IMR-90 (cell line): Measurements from ENCODE around the gene ZBTB9. TPM values are rescaled to one million over a fixed set of nuclear protein-coding genes. Genes with fewer than 3 reads are reported as not detected.

ENCODE experiments used
- ATAC-seq: fragments of 200-7000 bp; cut with Tn5 transposase; 2 replicates; pipeline ENCODE4 v1.9.1; 2020; ENCODE audit warnings: low read depth, mild to moderate bottlenecking, moderate library complexity
- Bru-seq: library from RNA; stranded (reverse); fragments of 400-500 nt; gene quantifications from one replicate; lab custom pipeline; 2021; lab: Mats Ljungman, UMichigan
- BruChase-seq, 2 experiments: library from RNA; stranded (reverse); fragments of 400-500 nt; gene quantifications; one replicate each; lab custom pipeline; 2021; lab: Mats Ljungman, UMichigan
- BruUV-seq: library from RNA; stranded (reverse); fragments of 400-500 nt; replicated peaks from 2 replicates; lab custom pipeline; 2021; lab: Mats Ljungman, UMichigan
- CTCF ChIA-PET: fragments of 300-600 bp; formaldehyde crosslinking; extraction: SDS; loops from one replicate; lab custom pipeline; 2021; ENCODE audit warnings: antibody characterized with exemption; lab: Yijun Ruan, JAX
- POLR2A ChIA-PET: fragments of 300-600 bp; sonication (Branson Sonifier 250); formaldehyde crosslinking; loops from one replicate; lab custom pipeline; 2022; ENCODE audit warnings: antibody characterized with exemption; ENCODE audit not compliant: unreplicated experiment; lab: Charles Lee
- DNase-seq: peaks from one replicate; pipeline ENCODE4 v3.0.0; 2013
- H2AFZ ChIP-seq: replicated peaks from 2 replicates; pipeline ENCODE3; 2013; ENCODE audit warnings: low read length, mild to moderate bottlenecking; ENCODE audit not compliant: poor library complexity
- H2AK5ac ChIP-seq: 2 replicates; pipeline ENCODE4 v1.6.1; 2013; ENCODE audit warnings: low read depth, low read length, inconsistent platforms
- H2AK9ac ChIP-seq: replicated peaks from 2 replicates; pipeline ENCODE3; 2013; ENCODE audit warnings: mild to moderate bottlenecking, low read depth, low read length, moderate library complexity; ENCODE audit not compliant: poor library complexity
- H2BK120ac ChIP-seq: 2 replicates; pipeline ENCODE4 v1.6.1; 2013; ENCODE audit warnings: low read depth, low read length, inconsistent platforms
- H2BK15ac ChIP-seq: 3 replicates; pipeline ENCODE4 v1.6.1; 2013; ENCODE audit warnings: low read depth, low read length, inconsistent platforms
- H2BK20ac ChIP-seq: 2 replicates; pipeline ENCODE4 v1.6.1; 2013; ENCODE audit warnings: low read depth, mild to moderate bottlenecking, inconsistent platforms, low read length, moderate library complexity
- H2BK5ac ChIP-seq: 2 replicates; pipeline ENCODE4 v1.6.1; 2013; ENCODE audit warnings: mild to moderate bottlenecking, low read depth, low read length, inconsistent platforms; ENCODE audit not compliant: poor library complexity, severe bottlenecking
- H3K14ac ChIP-seq: replicated peaks from 2 replicates; pipeline ENCODE4 v1.6.1; 2013; ENCODE audit warnings: low read depth, low read length, inconsistent platforms
- H3K18ac ChIP-seq: 2 replicates; pipeline ENCODE4 v1.6.1; 2013; ENCODE audit warnings: low read depth, low read length, control low read depth
- H3K23ac ChIP-seq: 2 replicates; pipeline ENCODE4 v1.6.1; 2013; ENCODE audit warnings: low read depth, low read length, inconsistent platforms
- H3K27ac ChIP-seq: 2 replicates; pipeline ENCODE4 v1.5.1; 2013; ENCODE audit warnings: mild to moderate bottlenecking, control low read depth, low read length; ENCODE audit not compliant: insufficient read depth
- H3K27me3 ChIP-seq: 2 replicates; pipeline ENCODE4 v1.6.1; 2013; ENCODE audit warnings: low read length; ENCODE audit not compliant: control insufficient read depth, insufficient read depth
- H3K36me3 ChIP-seq: 2 replicates; pipeline ENCODE4 v1.6.1; 2013; ENCODE audit warnings: low read length, mixed read lengths; ENCODE audit not compliant: control insufficient read depth, insufficient read depth
- H3K4ac ChIP-seq: 2 replicates; pipeline ENCODE4 v1.6.1; 2013; ENCODE audit warnings: low read depth, low read length, inconsistent platforms
- H3K4me1 ChIP-seq: 2 replicates; pipeline ENCODE4 v1.6.1; 2013; ENCODE audit warnings: low read length, mixed read lengths; ENCODE audit not compliant: control insufficient read depth, insufficient read depth
- H3K4me2 ChIP-seq: 2 replicates; pipeline ENCODE4 v1.6.1; 2013; ENCODE audit warnings: low read depth, mild to moderate bottlenecking, control low read depth, low read length, moderate library complexity
- H3K4me3 ChIP-seq: 2 replicates; pipeline ENCODE4 v1.5.1; 2013; ENCODE audit warnings: low read depth, mild to moderate bottlenecking, control low read depth, low read length, moderate library complexity; ENCODE audit not compliant: insufficient read depth
- H3K56ac ChIP-seq: 2 replicates; pipeline ENCODE4 v1.6.1; 2013; ENCODE audit warnings: low read length, inconsistent platforms; ENCODE audit not compliant: insufficient read depth; ENCODE audit errors: extremely low read depth
- H3K79me1 ChIP-seq, 2 experiments: 2 replicates each; pipeline ENCODE4 v1.6.1; 2013; ENCODE audit warnings: low read length in 2 of 2, inconsistent platforms in 1 of 2, low read depth in 1 of 2
- H3K9ac ChIP-seq: 2 replicates; pipeline ENCODE4 v1.6.1; 2013; ENCODE audit warnings: low read depth, low read length, control low read depth
- H3K9me1 ChIP-seq: 2 replicates; pipeline ENCODE4 v1.6.1; 2013; ENCODE audit warnings: low read length, inconsistent platforms; ENCODE audit not compliant: insufficient read depth
- H3K9me3 ChIP-seq: 2 replicates; pipeline ENCODE4 v1.6.1; 2013; ENCODE audit warnings: low read length; ENCODE audit not compliant: control insufficient read depth, insufficient read depth
- H4K20me1 ChIP-seq: 2 replicates; pipeline ENCODE4 v1.6.1; 2013; ENCODE audit warnings: low read length, inconsistent platforms; ENCODE audit not compliant: insufficient read depth
- H4K5ac ChIP-seq: 2 replicates; pipeline ENCODE4 v1.6.1; 2013; ENCODE audit warnings: mild to moderate bottlenecking, low read depth, low read length, control low read depth
- H4K8ac ChIP-seq, 2 experiments: 2 replicates each; pipeline ENCODE4 v1.6.1; 2013; ENCODE audit warnings: low read depth in 2 of 2, low read length in 2 of 2, control low read depth in 1 of 2, inconsistent platforms in 1 of 2
- H4K91ac ChIP-seq: 2 replicates; pipeline ENCODE4 v1.6.1; 2013; ENCODE audit warnings: low read depth, low read length, inconsistent platforms; ENCODE audit not compliant: insufficient read depth
- BHLHE40 ChIP-seq: fragments of 150-350 bp; IDR thresholded peaks from 2 replicates; pipeline ENCODE4 v1.6.1; 2016; ENCODE audit warnings: mild to moderate bottlenecking, low read depth, low read length
- CHD1 ChIP-seq: IDR thresholded peaks from 2 replicates; pipeline ENCODE4 v1.6.1; 2012; ENCODE audit warnings: low read depth, low read length, improper control_type of control experiment
- CTCF ChIP-seq: conservative IDR thresholded peaks from 2 replicates; pipeline ENCODE4 v1.5.1; 2012; ENCODE audit warnings: mild to moderate bottlenecking, low read depth, low read length, improper control_type of control experiment
- MAZ ChIP-seq: IDR thresholded peaks from 2 replicates; pipeline ENCODE4 v1.6.1; 2012; ENCODE audit warnings: low read depth, mild to moderate bottlenecking, low read length, improper control_type of control experiment, moderate library complexity, borderline replicate concordance
- MXI1 ChIP-seq: IDR thresholded peaks from 2 replicates; pipeline ENCODE4 v1.6.1; 2012; ENCODE audit warnings: low read depth, mild to moderate bottlenecking, low read length, moderate library complexity, borderline replicate concordance
- NFE2L2 ChIP-seq: fragments of 150-350 bp; IDR thresholded peaks from 2 replicates; pipeline ENCODE4 v1.6.1; 2016; ENCODE audit warnings: low read depth, mild to moderate bottlenecking, low read length
- POLR2A ChIP-seq: IDR thresholded peaks from 2 replicates; pipeline ENCODE4 v1.6.1; 2012; ENCODE audit warnings: mild to moderate bottlenecking, low read depth, low read length
- RAD21 ChIP-seq: IDR thresholded peaks from 2 replicates; pipeline ENCODE4 v1.6.1; 2012; ENCODE audit warnings: low read length, improper control_type of control experiment
- RFX5 ChIP-seq: IDR thresholded peaks from 2 replicates; pipeline ENCODE4 v1.8.0; 2012; ENCODE audit warnings: low read depth, mild to moderate bottlenecking, low read length, moderate library complexity
- SMC3 ChIP-seq: fragments of 150-350 bp; IDR thresholded peaks from 2 replicates; pipeline ENCODE4 v1.6.1; 2016; ENCODE audit warnings: low read depth, mild to moderate bottlenecking, antibody characterized with exemption, low read length, moderate library complexity
- USF2 ChIP-seq: fragments of 150-350 bp; IDR thresholded peaks from 2 replicates; pipeline ENCODE4 v1.6.1; 2017; ENCODE audit warnings: mild to moderate bottlenecking, antibody characterized with exemption, low read length, low read depth
- WGBS, 2 experiments: methylation state at CpG; one replicate each; pipeline versions ENCODE4 v1.1.5 to v1.1.7; 2013; ENCODE audit warnings: missing lambda C conversion rate in 2 of 2; ENCODE audit not compliant: insufficient read length in 1 of 2; ENCODE audit errors: extremely low coverage in 2 of 2; 5-methylcytosine and 5-hydroxymethylcytosine counted together
- dilution Hi-C: fragments of 300-500 bp; cut with HindIII; formaldehyde crosslinking; loops from one replicate; pipeline ENCODE4 v1.14.3; 2018; ENCODE audit warnings: low sequenced_read_pairs; ENCODE audit not compliant: unreplicated experiment
- in situ Hi-C: fragments of 300-500 bp; cut with MboI; formaldehyde crosslinking; loops from 3 replicates; pipeline ENCODE4 v1.14.3; 2019; ENCODE audit warnings: low sequenced_read_pairs, inconsistent platforms, mixed read lengths
- intact Hi-C: fragments of 100-400 bp; cut with micrococcal nuclease; formaldehyde crosslinking; loops from 2 replicates; pipeline ENCODE4 v1.10.0; 2022
- long read RNA-seq: library from polyadenylated mRNA; unstranded; transcript quantifications from one replicate; pipeline ENCODE4 v2.0.0, GENCODE V29; 2021; ENCODE audit not compliant: unreplicated experiment
- polyA plus RNA-seq, 3 experiments: library from polyadenylated mRNA; depleted of rRNA; stranded (reverse); fragments of >200 nt; gene quantifications; 2 replicates each; pipeline ENCODE4 v1.2.3, GENCODE V29; 2012; ENCODE audit warnings: low replicate concordance in 1 of 3
- total RNA-seq: library from RNA; depleted of rRNA; stranded (reverse); fragments of >200 nt; gene quantifications from 2 replicates; pipeline ENCODE4 v1.2.3, GENCODE V29; 2012; rRNA removed

The ZBTB9 gene
- total RNA-seq (5.4 and 5.6 TPM in 2 replicates), polyA plus RNA-seq (2012; rRNA removed) (4.7 and 5.9 TPM in 2 replicates), Bru-seq, nascent RNA (percentile 41 among the genes with signal in this experiment), BruChase-seq, experiment 1, labeled RNA remaining after a 6-hour chase (percentile 35 among the genes with signal in this experiment), BruChase-seq, experiment 2, labeled RNA remaining after a 2-hour chase (percentile 51 among the genes with signal in this experiment)
- polyA plus RNA-seq (2012; cell fraction: cytosol; rRNA removed) = 1.8 and 2.2 TPM in 2 replicates
- 17.5 TPM in 2 replicates for polyA plus RNA-seq (2012; cell fraction: nucleus; rRNA removed; ENCODE audit: low replicate concordance)
- long read RNA-seq, transcript ZBTB9-201 (2 exons, 2,716 nt) = major isoform, 13 of 14 reads
- long read RNA-seq, partial matches to known transcripts = 0 of 14 reads
- long read RNA-seq, other reads (novel, unspliced or antisense) = 1 of 14 reads

GRCh38 chr6:33454009-33454946 is at the start of gene ZBTB9:
Gene ZBTB9 (plus strand): TSS chr6:33454576. CDS start chr6:33455101, 525 bp downstream.
- intact Hi-C loops = loop anchor here (10.0 kb wide), 1 partner anchor 221 kb away; no protein-coding TSS in a partner anchor
- Histone ChIP-seq H3K4me3 (peak within 1 kb of the TSS; percentile 73), H2AK5ac (peak within 1 kb of the TSS; percentile 87), H4K91ac (peak within 1 kb of the TSS; percentile 50; the same call in 1 of the 2 replicates), H3K23ac (peak within 1 kb of the TSS; percentile 78), H3K4me2 (peak within 1 kb of the TSS; percentile 94), H3K4me1 (peaks cover 4% of the 10 kb centered on the region), H2BK20ac (no peak within 1 kb of the TSS), H3K9ac (peak within 1 kb of the TSS; percentile 82), H3K36me3 (peaks cover 10% of the 10 kb centered on the region; the same call in 1 of the 2 replicates), H3K9me3 (no peaks in the 10 kb centered on the region), H3K27me3 (no peaks in the 10 kb centered on the region), H2AK9ac (peak within 1 kb of the TSS; percentile 97), H3K4ac (peak within 1 kb of the TSS; percentile 71), H3K18ac (no peak within 1 kb of the TSS), H3K56ac (peak within 1 kb of the TSS; percentile 67), H2AFZ (peak within 1 kb of the TSS; percentile 96), H3K27ac (peak within 1 kb of the TSS; percentile 72), H2BK15ac (no peak within 1 kb of the TSS), H4K8ac (peak within 1 kb of the TSS; percentile 28 to 79), H3K9me1 (peaks cover 3% of the 10 kb centered on the region; the same call in 1 of the 2 replicates), H3K14ac (peak within 1 kb of the TSS; percentile 77), H2BK5ac (peak within 1 kb of the TSS; percentile 56), H4K5ac (peak within 1 kb of the TSS; percentile 10; the same call in 1 of the 2 replicates), H4K20me1 (no peaks in the 10 kb centered on the region), H2BK120ac (no peak within 1 kb of the TSS), H3K79me1 (peaks cover 26 to 40% of the 10 kb centered on the region in 2 experiments; a peak in 3 of 4 replicates)
- ChIA-PET POLR2A (interaction anchor here (0.6 kb wide), 1 partner anchor 138 kb away, joined by 5 read pairs; no protein-coding TSS in a partner anchor), CTCF (no interaction called here)
- dilution Hi-C loops = no loop called here
- in situ Hi-C loops = loop anchor here (10.0 kb wide), 1 partner anchor 251 kb away; no protein-coding TSS in a partner anchor
- DNase-seq (peak; percentile 96), ATAC-seq (peak; percentile 99)
- BruUV-seq = no TSS peak
- WGBS, 2 experiments = 0% methylated on average over 16 of the region's 65 CpGs; no CpG with 5 or more reads in 1 of the 2 experiments
- no peak for TF ChIP-seq CTCF
- no peak for TF ChIP-seq RFX5
- 0 out of 2 replicates have a peak, but pooled peaks have one; percentile 4 for TF ChIP-seq SMC3
- peak; percentile 12; the same call in 1 of the 2 replicates for TF ChIP-seq MAZ
- TF ChIP-seq POLR2A = peak; percentile 89
- TF ChIP-seq MXI1 = peak; percentile 98
- no peak for TF ChIP-seq CHD1
- 0 out of 2 replicates have a peak, but pooled peaks have one; percentile 10 for TF ChIP-seq USF2
- TF ChIP-seq NFE2L2 = no peak
- TF ChIP-seq BHLHE40 = 0 out of 2 replicates have a peak, but pooled peaks have one; percentile 3
- TF ChIP-seq RAD21 = no peak
